GM12878 (cell line): Measurements from ENCODE around the gene PPP1R12B. TPM values are rescaled to one million over a fixed set of nuclear protein-coding genes. Genes with fewer than 3 reads are reported as not detected.

Source experiments
- ATAC-seq: fragments of 200-7000 bp; cut with Tn5 transposase; 3 replicates; pipeline ENCODE4 v1.9.1; 2020; ENCODE audit warnings: mild to moderate bottlenecking, moderate library complexity
- BruUV-seq: library from RNA; stranded (reverse); fragments of 400-500 nt; replicated peaks from 2 replicates; lab custom pipeline; 2021; lab: Mats Ljungman, UMichigan
- CTCF ChIA-PET: fragments of 300-600 bp; sonication (Branson Sonifier 250); formaldehyde crosslinking; extraction: SDS; loops from one replicate; lab custom pipeline; 2021; ENCODE audit warnings: inconsistent platforms; lab: Yijun Ruan, JAX
- POLR2A ChIA-PET: fragments of 350-600 bp; formaldehyde crosslinking; extraction: SDS; loops from one replicate; lab custom pipeline; 2021; ENCODE audit warnings: inconsistent platforms; lab: Charles Lee
- RAD21 ChIA-PET: fragments of 300-600 bp; sonication (Branson Sonifier 250); formaldehyde crosslinking; loops from one replicate; lab custom pipeline; 2023; ENCODE audit warnings: antibody characterized with exemption; ENCODE audit not compliant: unreplicated experiment; lab: Charles Lee
- SMC1A ChIA-PET: fragments of 300-600 bp; sonication (Branson Sonifier 250); formaldehyde crosslinking; loops from one replicate; lab custom pipeline; 2023; ENCODE audit not compliant: unreplicated experiment, uncharacterized antibody; lab: Charles Lee
- DNase-seq: peaks from one replicate; pipeline ENCODE4 v3.0.0-alpha.2; 2011; ENCODE audit warnings: low read depth, low spot score
- FAIRE-seq: peaks from 3 replicates; lab custom pipeline; 2011; peaks lifted over from hg19 to GRCh38; lab: Jason Lieb, UNC
- H2AFZ ChIP-seq: 2 replicates; pipeline ENCODE4 v1.6.0; 2011; ENCODE audit warnings: low read depth, low read length, control low read depth; ENCODE audit not compliant: control insufficient read depth
- H3K27ac ChIP-seq: 2 replicates; pipeline ENCODE4 v1.5.1; 2011; ENCODE audit warnings: control low read depth; ENCODE audit not compliant: control insufficient read depth, insufficient read depth
- H3K27me3 ChIP-seq, 2 experiments: replicated peaks in 1 of 2; 2 replicates each; pipeline versions ENCODE4 v1.6.0 to v1.6.1; 2011; ENCODE audit warnings: low read length in 1 of 2; ENCODE audit not compliant: control insufficient read depth in 2 of 2, insufficient read depth in 2 of 2
- H3K36me3 ChIP-seq, 2 experiments: 2 replicates each; pipeline ENCODE4 v1.5.1; 2011; ENCODE audit warnings: low read length in 1 of 2; ENCODE audit not compliant: control insufficient read depth in 2 of 2, insufficient read depth in 2 of 2
- H3K4me1 ChIP-seq: 2 replicates; pipeline ENCODE4 v1.6.1; 2011; ENCODE audit warnings: mild to moderate bottlenecking, low read length, moderate library complexity, mixed read lengths; ENCODE audit not compliant: control insufficient read depth, insufficient read depth
- H3K4me2 ChIP-seq: 2 replicates; pipeline ENCODE4 v1.6.0; 2011; ENCODE audit warnings: control low read depth; ENCODE audit not compliant: control insufficient read depth, insufficient read depth
- H3K4me3 ChIP-seq: fragments of 200-600 bp; sonication (generic); 2 replicates; pipeline ENCODE4 v1.5.1; 2016
- H3K79me2 ChIP-seq: 2 replicates; pipeline ENCODE4 v1.6.0; 2011; ENCODE audit warnings: low read length; ENCODE audit not compliant: control insufficient read depth, insufficient read depth
- H3K9ac ChIP-seq: 2 replicates; pipeline ENCODE4 v1.8.0; 2011; ENCODE audit warnings: low read length, control low read depth, mixed read lengths; ENCODE audit not compliant: control insufficient read depth, insufficient read depth
- H3K9me3 ChIP-seq: replicated peaks from 3 replicates; pipeline ENCODE4 v1.5.1; 2011; ENCODE audit warnings: mild to moderate bottlenecking, low read length; ENCODE audit not compliant: control insufficient read depth, insufficient read depth
- H4K20me1 ChIP-seq: 2 replicates; pipeline ENCODE4 v1.6.0; 2011; ENCODE audit not compliant: control insufficient read depth, insufficient read depth
- CBX5 ChIP-seq: sonication (generic); IDR thresholded peaks from 2 replicates; pipeline ENCODE4 v1.6.1; 2016; ENCODE audit warnings: low read depth, moderate library complexity, mild to moderate bottlenecking, inconsistent platforms
- CEBPZ ChIP-seq: fragments of 150-350 bp; IDR thresholded peaks from 2 replicates; pipeline ENCODE4 v1.6.1; 2016; ENCODE audit warnings: low read depth, low read length
- CHD4 ChIP-seq: fragments of 200-600 bp; sonication (generic); IDR thresholded peaks from 2 replicates; pipeline ENCODE4 v1.6.1; 2016; ENCODE audit warnings: mild to moderate bottlenecking
- GATAD2B ChIP-seq: fragments of 450-650 bp; conservative IDR thresholded peaks from 2 replicates; pipeline ENCODE4 v1.6.1; 2017; ENCODE audit warnings: low read depth, mild to moderate bottlenecking, moderate library complexity
- HDAC6 ChIP-seq: fragments of 200-600 bp; sonication (generic); IDR thresholded peaks from one replicate; pipeline ENCODE4 v1.8.0; 2017; ENCODE audit warnings: antibody characterized with exemption; ENCODE audit not compliant: unreplicated experiment
- IKZF1 ChIP-seq: fragments of 450-650 bp; conservative IDR thresholded peaks from 2 replicates; pipeline ENCODE4 v1.6.1; 2017; ENCODE audit warnings: antibody characterized with exemption, mild to moderate bottlenecking
- MEF2B ChIP-seq: fragments of 450-650 bp; IDR thresholded peaks from 2 replicates; pipeline ENCODE4 v1.6.1; 2018; ENCODE audit warnings: mild to moderate bottlenecking, moderate library complexity; ENCODE audit not compliant: partially characterized antibody, poor library complexity, severe bottlenecking
- MXI1 ChIP-seq: fragments of 150-350 bp; IDR thresholded peaks from 2 replicates; pipeline ENCODE4 v1.6.1; 2011; ENCODE audit warnings: low read depth, mild to moderate bottlenecking, inconsistent platforms, low read length, improper control_type of control experiment
- MYB ChIP-seq: fragments of 150-350 bp; IDR thresholded peaks from 2 replicates; pipeline ENCODE4 v1.6.1; 2014; ENCODE audit warnings: mild to moderate bottlenecking, low read depth, low read length, borderline replicate concordance
- NFYB ChIP-seq: IDR thresholded peaks from 2 replicates; pipeline ENCODE4 v1.6.1; 2011; ENCODE audit warnings: low read depth, mild to moderate bottlenecking, low read length, improper control_type of control experiment, moderate library complexity; ENCODE audit not compliant: insufficient read depth
- NR2C2 ChIP-seq: IDR thresholded peaks from 2 replicates; pipeline ENCODE4 v1.6.1; 2011; ENCODE audit warnings: borderline replicate concordance, low read depth; ENCODE audit not compliant: control insufficient read depth, insufficient read length
- PAX5 ChIP-seq: IDR thresholded peaks from 2 replicates; pipeline ENCODE4 v1.6.1; 2011; ENCODE audit warnings: low read depth, low read length, borderline replicate concordance
- POLR2AphosphoS5 ChIP-seq: IDR thresholded peaks from 2 replicates; pipeline ENCODE4 v1.6.1; 2011; ENCODE audit warnings: mild to moderate bottlenecking, low read length, inconsistent platforms
- SMC3 ChIP-seq: IDR thresholded peaks from 2 replicates; pipeline ENCODE4 v1.6.1; 2011; ENCODE audit warnings: low read length, improper control_type of control experiment, borderline replicate concordance
- TCF3 ChIP-seq: IDR thresholded peaks from 2 replicates; pipeline ENCODE4 v1.6.1; 2012; ENCODE audit warnings: low read depth, mild to moderate bottlenecking, low read length, borderline replicate concordance; ENCODE audit not compliant: insufficient read depth
- WGBS: methylation state at CpG from one replicate; pipeline ENCODE4 v1.1.6; 2016; ENCODE audit warnings: low lambda C conversion rate; ENCODE audit not compliant: insufficient replicate concordance, insufficient coverage; ENCODE audit errors: missing lambda C conversion rate; 5-methylcytosine and 5-hydroxymethylcytosine counted together
- in situ Hi-C: fragments of 300-500 bp; cut with MboI; formaldehyde crosslinking; loops from 9 replicates; pipeline ENCODE4 v1.14.3; 2018; ENCODE audit warnings: mixed read lengths
- intact Hi-C: fragments of 100-400 bp; cut with micrococcal nuclease; formaldehyde crosslinking; loops from one replicate; pipeline ENCODE4 v1.14.2; 2022; ENCODE audit not compliant: unreplicated experiment
- polyA plus RNA-seq, 11 experiments: library from polyadenylated mRNA; depleted of rRNA in 4 of 11; unstranded in 6 of 11; stranded (reverse) in 5 of 11; fragments of >200 nt; fragmentation: Nextera tagmentation in 4 of 11; fragmentation: Illumina TruSeq in 1 of 11; extraction: Ambion mirVana in 4 of 11; extraction: Trizol in 1 of 11; gene quantifications; 1 replicate in 1 of 11; 2 replicates in 10 of 11; pipeline versions ENCODE4 v1.2.1 to v1.2.3, GENCODE V29; 2011 to 2016; ENCODE audit warnings: inconsistent platforms in 2 of 11, missing spikeins in 2 of 11, low read depth in 1 of 11
- total RNA-seq, 4 experiments: library from RNA; depleted of rRNA in 3 of 4; stranded (reverse); fragments of >200 nt in 3 of 4; fragmentation: Illumina TruSeq in 1 of 4; extraction: Trizol in 1 of 4; gene quantifications; 2 replicates each; pipeline versions ENCODE4 v1.2.1 to v1.2.3, GENCODE V29; 2013 to 2021

Gene PPP1R12B
- total and polyA plus RNA-seq, 10 of the 15 experiments (the other 5 are each of a cell fraction or from before 2014, with no cell fraction given) = 0.29 to 9.4 (median 4.7) TPM

- TF ChIP-seq MEF2B = no peak
- TF ChIP-seq IKZF1 = no peak
- no peak for TF ChIP-seq CHD4
- no peak for TF ChIP-seq SMC3
- TF ChIP-seq TCF3 = no peak
These were observed 243.0 kb downstream of the PPP1R12B start (continued) for GRCh38 chr1:202591515-202591914.

GRCh38 chr1:202592146-202592545 lies 243.6 kb downstream of the PPP1R12B start:
- BruUV-seq = no TSS peak
- FAIRE-seq (no peak), ATAC-seq (no peak), DNase-seq (no peak)
- H3K4me3 ChIP-seq = no peak overlapping the region
- H2AFZ ChIP-seq = no peak overlapping the region
- ChIA-PET SMC1A (no interaction called here), CTCF (no interaction called here), POLR2A (no interaction called here)
- H3K4me2 ChIP-seq = no peak overlapping the region
- intact Hi-C loops = no loop called here
- H3K9me3 ChIP-seq = no peaks in the 10 kb centered on the region
- H3K4me1 ChIP-seq = peaks cover 1% of the 10 kb centered on the region
- H4K20me1 ChIP-seq = no peaks in the 10 kb centered on the region; the same call in 1 of the 2 replicates
- no peaks in the 10 kb centered on the region for H3K79me2 ChIP-seq
- no peaks in the 10 kb centered on the region for H3K36me3 ChIP-seq
- TF ChIP-seq GATAD2B = no peak
- TF ChIP-seq, all 136 proteins: peak for 0
- in situ Hi-C loops = no loop called here
- no peak overlapping the region for H3K27ac ChIP-seq
- no peaks in the 10 kb centered on the region for H3K27me3 ChIP-seq
- H3K9ac ChIP-seq = no peak overlapping the region
- RAD21 ChIA-PET = no interaction called here
- WGBS = 72% methylated on average over 7 of the region's 7 CpGs

GRCh38 chr1:202593845-202594244 lies 245.3 kb downstream of the PPP1R12B start:
- SMC1A ChIA-PET = no interaction called here
- intact Hi-C loops = no loop called here
- RAD21 ChIA-PET = no interaction called here
- BruUV-seq = no TSS peak
- FAIRE-seq (no peak), DNase-seq (no peak), ATAC-seq (no peak)
- no peak overlapping the region for H3K27ac ChIP-seq
- no peak overlapping the region for H3K9ac ChIP-seq
- in situ Hi-C loops = no loop called here
- H3K9me3 ChIP-seq = no peaks in the 10 kb centered on the region
- H3K27me3 ChIP-seq = no peaks in the 10 kb centered on the region; a peak in 1 of 4 replicates
- no peaks in the 10 kb centered on the region for H3K79me2 ChIP-seq
- POLR2A ChIA-PET = no interaction called here
- H3K4me3 ChIP-seq = no peak overlapping the region
- H3K4me2 ChIP-seq = no peak overlapping the region
- TF ChIP-seq CBX5 = no peak
- TF ChIP-seq PAX5 = no peak
- TF ChIP-seq NFYB = no peak
- no peak for TF ChIP-seq NR2C2
- no peak for TF ChIP-seq CEBPZ
- TF ChIP-seq MXI1 = no peak
- no peak for TF ChIP-seq POLR2AphosphoS5
- no peak for TF ChIP-seq HDAC6
- TF ChIP-seq MYB = no peak
- H3K4me1 ChIP-seq = peaks cover 3% of the 10 kb centered on the region
- WGBS = 14% methylated on average over 4 of the region's 4 CpGs
- H4K20me1 ChIP-seq = no peaks in the 10 kb centered on the region; the same call in 1 of the 2 replicates
- H2AFZ ChIP-seq = no peak overlapping the region
- CTCF ChIA-PET = no interaction called here
- H3K36me3 ChIP-seq = no peaks in the 10 kb centered on the region
